SK-N-SH (cell line): Measurements from ENCODE around the gene ANKRD31. TPM values are rescaled to one million over a fixed set of nuclear protein-coding genes. Genes with fewer than 3 reads are reported as not detected.

Experiments used
- CTCF ChIA-PET: fragments of 300-600, 350-600 bp; formaldehyde crosslinking; extraction: SDS; loops from one replicate; lab custom pipeline; 2021; lab: Yijun Ruan, JAX
- POLR2A ChIA-PET: fragments of 350-600 bp; sonication (Branson Sonifier 250); formaldehyde crosslinking; extraction: SDS; loops from one replicate; lab custom pipeline; 2020; ENCODE audit warnings: antibody characterized with exemption, inconsistent platforms; lab: Yijun Ruan, JAX
- DNase-seq: peaks from one replicate; pipeline ENCODE4 v3.0.0; 2012
- H2AFZ ChIP-seq: fragments of 200-600 bp; sonication (generic); 2 replicates; pipeline ENCODE4 v1.8.1; 2016; ENCODE audit warnings: antibody characterized with exemption, mild to moderate bottlenecking, low read depth
- H3F3A ChIP-seq: fragments of 200-600 bp; sonication (generic); replicated peaks from 2 replicates; pipeline ENCODE3; 2016; ENCODE audit warnings: antibody characterized with exemption, mild to moderate bottlenecking; ENCODE audit not compliant: insufficient read depth
- H3K27ac ChIP-seq, 2 experiments: fragments of 200-500 bp in 1 of 2; fragments of 200-600 bp in 1 of 2; sonication (Bioruptor generic) in 1 of 2; sonication (generic), shearing (Covaris generic) in 1 of 2; 2 replicates each; pipeline versions ENCODE4 v1.5.1 to v1.6.1; 2014 to 2016; ENCODE audit warnings: low read depth in 2 of 2, inconsistent platforms in 1 of 2, low read length in 1 of 2, mild to moderate bottlenecking in 1 of 2, mixed read lengths in 1 of 2
- H3K27me3 ChIP-seq: fragments of 200-600 bp; sonication (generic), shearing (Covaris generic); 2 replicates; pipeline ENCODE4 v1.6.1; 2016; ENCODE audit warnings: mixed run types; ENCODE audit not compliant: insufficient read depth
- H3K36me3 ChIP-seq, 2 experiments: fragments of 200-500 bp in 1 of 2; fragments of 200-600 bp in 1 of 2; sonication (Bioruptor generic) in 1 of 2; sonication (generic) in 1 of 2; replicated peaks in 1 of 2; 2 replicates each; pipeline versions ENCODE3 to v1.5.1; 2014 to 2016; ENCODE audit warnings: low read length in 1 of 2, mild to moderate bottlenecking in 1 of 2; ENCODE audit not compliant: insufficient read depth in 2 of 2, control insufficient read depth in 1 of 2
- H3K4me1 ChIP-seq, 2 experiments: fragments of 200-500 bp in 1 of 2; fragments of 200-600 bp in 1 of 2; sonication (Bioruptor generic) in 1 of 2; sonication (generic), shearing (Covaris generic) in 1 of 2; 2 replicates each; pipeline versions ENCODE4 v1.5.1 to v1.6.1; 2014 to 2016; ENCODE audit warnings: low read depth in 1 of 2, low read length in 1 of 2, mixed run types in 1 of 2; ENCODE audit not compliant: insufficient read depth in 2 of 2, control insufficient read depth in 1 of 2
- H3K4me2 ChIP-seq: fragments of 200-600 bp; sonication (generic), shearing (Covaris generic); 2 replicates; pipeline ENCODE4 v1.6.1; 2017; ENCODE audit warnings: mixed run types
- H3K4me3 ChIP-seq, 2 experiments: fragments of 200-500 bp in 1 of 2; fragments of 200-600 bp in 1 of 2; sonication (Bioruptor generic) in 1 of 2; sonication (generic), shearing (Covaris generic) in 1 of 2; 2 replicates each; pipeline versions ENCODE4 v1.5.1 to v1.8.1; 2014 to 2016; ENCODE audit warnings: low read depth in 2 of 2, inconsistent platforms in 1 of 2, low read length in 1 of 2, mild to moderate bottlenecking in 1 of 2, mixed read lengths in 1 of 2, moderate library complexity in 1 of 2
- H3K79me2 ChIP-seq: fragments of 200-600 bp; sonication (generic); 2 replicates; pipeline ENCODE4 v1.8.1; 2017; ENCODE audit warnings: mild to moderate bottlenecking; ENCODE audit not compliant: insufficient read depth
- H3K9ac ChIP-seq: fragments of 200-600 bp; sonication (generic); 2 replicates; pipeline ENCODE4 v1.6.1; 2017; ENCODE audit warnings: mixed run types
- H3K9me2 ChIP-seq: fragments of 200-600 bp; sonication (generic); 2 replicates; pipeline ENCODE4 v1.6.1; 2017; ENCODE audit warnings: mixed run types
- H3K9me3 ChIP-seq: fragments of 200-600 bp; sonication (generic); 2 replicates; pipeline ENCODE4 v1.6.1; 2017; ENCODE audit warnings: mixed run types, mild to moderate bottlenecking, moderate library complexity
- H4K20me1 ChIP-seq: fragments of 200-600 bp; sonication (generic); 2 replicates; pipeline ENCODE4 v1.6.1; 2017; ENCODE audit warnings: mild to moderate bottlenecking, mixed run types; ENCODE audit not compliant: insufficient read depth
- CHD2 ChIP-seq: fragments of 150-350 bp; IDR thresholded peaks from 2 replicates; pipeline ENCODE4 v1.6.1; 2018; ENCODE audit warnings: low read length; ENCODE audit not compliant: partially characterized antibody
- CTCF ChIP-seq: fragments of 200-600 bp; sonication (generic); IDR thresholded peaks from 2 replicates; pipeline ENCODE4 v1.6.1; 2017; ENCODE audit warnings: antibody characterized with exemption, mild to moderate bottlenecking, moderate library complexity
- ELF1 ChIP-seq: IDR thresholded peaks from 2 replicates; pipeline ENCODE4 v1.4.0; 2012
- FOXM1 ChIP-seq: IDR thresholded peaks from 2 replicates; pipeline ENCODE4 v1.4.0; 2012; ENCODE audit warnings: low read depth, mild to moderate bottlenecking
- GABPA ChIP-seq: IDR thresholded peaks from 2 replicates; pipeline ENCODE4 v1.4.0; 2012; ENCODE audit warnings: low read depth, mild to moderate bottlenecking
- IRF3 ChIP-seq: fragments of 150-350 bp; IDR thresholded peaks from 2 replicates; pipeline ENCODE4 v1.6.1; 2016; ENCODE audit warnings: mild to moderate bottlenecking, low read depth, low read length
- JUND ChIP-seq: IDR thresholded peaks from 2 replicates; pipeline ENCODE4 v1.4.0; 2012
- MAX ChIP-seq: IDR thresholded peaks from 2 replicates; pipeline ENCODE4 v1.4.0; 2012; ENCODE audit warnings: low read depth
- MEF2A ChIP-seq: IDR thresholded peaks from 2 replicates; pipeline ENCODE4 v1.4.0; 2012; ENCODE audit warnings: low read depth, borderline replicate concordance
- MXI1 ChIP-seq: IDR thresholded peaks from 2 replicates; pipeline ENCODE4 v1.6.1; 2012; ENCODE audit warnings: mild to moderate bottlenecking, low read depth, low read length, improper control_type of control experiment
- NRF1 ChIP-seq: IDR thresholded peaks from 2 replicates; pipeline ENCODE4 v1.6.1; 2012; ENCODE audit warnings: low read depth, mild to moderate bottlenecking, low read length
- RAD21 ChIP-seq: IDR thresholded peaks from 2 replicates; pipeline ENCODE4 v1.6.1; 2012; ENCODE audit warnings: mild to moderate bottlenecking, low read length
- RCOR1 ChIP-seq: fragments of 150-350 bp; IDR thresholded peaks from 2 replicates; pipeline ENCODE4 v1.6.1; 2017; ENCODE audit warnings: antibody characterized with exemption, low read length
- RXRA ChIP-seq: IDR thresholded peaks from 2 replicates; pipeline ENCODE4 v1.4.0; 2012; ENCODE audit warnings: low read depth, mild to moderate bottlenecking, borderline replicate concordance
- SIN3A ChIP-seq: IDR thresholded peaks from 2 replicates; pipeline ENCODE4 v1.6.1; 2012; ENCODE audit warnings: low read depth, mild to moderate bottlenecking, low read length, moderate library complexity, borderline replicate concordance
- SMC3 ChIP-seq: IDR thresholded peaks from 2 replicates; pipeline ENCODE4 v1.6.1; 2012; ENCODE audit warnings: low read depth, low read length, improper control_type of control experiment
- TAF1 ChIP-seq: IDR thresholded peaks from 2 replicates; pipeline ENCODE4 v1.6.1; 2012; ENCODE audit warnings: low read depth, mild to moderate bottlenecking, low read length, moderate library complexity, borderline replicate concordance
- TCF12 ChIP-seq: IDR thresholded peaks from 2 replicates; pipeline ENCODE4 v1.4.0; 2012
- USF2 ChIP-seq: fragments of 150-350 bp; IDR thresholded peaks from 2 replicates; pipeline ENCODE4 v1.6.1; 2017; ENCODE audit warnings: antibody characterized with exemption, low read length, low read depth, borderline replicate concordance
- ZBTB33 ChIP-seq: IDR thresholded peaks from 2 replicates; pipeline ENCODE4 v1.4.0; 2012; ENCODE audit warnings: low read depth, borderline replicate concordance
- WGBS: methylation state at CpG from one replicate; pipeline ENCODE4 v1.1.6; 2017; ENCODE audit warnings: low lambda C conversion rate; 5-methylcytosine and 5-hydroxymethylcytosine counted together
- polyA plus RNA-seq, 3 experiments: library from polyadenylated mRNA; depleted of rRNA; stranded (reverse); fragments of >200 nt; gene quantifications; 2 replicates each; pipeline ENCODE4 v1.2.3, GENCODE V29; 2012

Gene ANKRD31
- polyA plus RNA-seq, 1 of the 3 experiments (the other 2 are of a cell fraction), result 0.05 TPM

- TF ChIP-seq RCOR1 (no peak), RXRA (no peak), MEF2A (no peak), FOXM1 (no peak), TCF12 (no peak), CTCF (no peak), SMC3 (no peak), MXI1 (no peak), GABPA (no peak)
Observed at GRCh38 chr5:75048457-75048953, 188.2 kb downstream of the ANKRD31 start (continued).

GRCh38 chr5:75047356-75047755 lies 189.3 kb downstream of the ANKRD31 start:
- Histone ChIP-seq H3K9me2 (no peaks in the 10 kb centered on the region), H3K36me3 (no peaks in the 10 kb centered on the region), H3K9me3 (no peaks in the 10 kb centered on the region), H3K79me2 (no peaks in the 10 kb centered on the region), H3K4me1 (peaks cover 0 to 2% of the 10 kb centered on the region in 2 experiments; a peak in 1 of 4 replicates), H3F3A (peaks cover 11% of the 10 kb centered on the region), H3K27me3 (no peaks in the 10 kb centered on the region), H3K4me3 (no peak overlapping the region), H3K9ac (no peak overlapping the region), H3K4me2 (no peak overlapping the region), H3K27ac (no peak overlapping the region), H4K20me1 (no peaks in the 10 kb centered on the region), H2AFZ (no peak overlapping the region)
- ChIA-PET POLR2A (no interaction called here), CTCF (no interaction called here)
- no peak for DNase-seq
- TF ChIP-seq MXI1 (no peak), FOXM1 (no peak), GABPA (no peak), TAF1 (no peak), RXRA (no peak), RAD21 (no peak)

- H3K4me2 ChIP-seq, result no peak overlapping the region
- no peaks in the 10 kb centered on the region for H4K20me1 ChIP-seq
- peaks cover 5% of the 10 kb centered on the region for H3F3A ChIP-seq
- no peak overlapping the region for H2AFZ ChIP-seq
- H3K9me3 ChIP-seq, result no peaks in the 10 kb centered on the region
- H3K79me2 ChIP-seq, result no peaks in the 10 kb centered on the region
- ChIA-PET POLR2A (no interaction called here), CTCF (no interaction called here)
- no peaks in the 10 kb centered on the region for H3K4me1 ChIP-seq
- no peaks in the 10 kb centered on the region for H3K27me3 ChIP-seq
- WGBS, result 75% methylated on average over 10 of the region's 10 CpGs
- H3K27ac ChIP-seq, result no peak overlapping the region
- no peak overlapping the region for H3K4me3 ChIP-seq
- DNase-seq, result no peak
- H3K9me2 ChIP-seq, result no peaks in the 10 kb centered on the region
- no peaks in the 10 kb centered on the region for H3K36me3 ChIP-seq
- H3K9ac ChIP-seq, result no peak overlapping the region
- TF ChIP-seq MAX (no peak), ZBTB33 (no peak), RCOR1 (no peak), ELF1 (no peak), IRF3 (no peak), NRF1 (no peak), USF2 (no peak), SIN3A (no peak), JUND (no peak), MXI1 (no peak), CHD2 (no peak), TCF12 (no peak)
Observed at GRCh38 chr5:75046366-75047142, 190.1 kb downstream of the ANKRD31 start.
